ENCODE data around the gene DGUOK.

DNA sequence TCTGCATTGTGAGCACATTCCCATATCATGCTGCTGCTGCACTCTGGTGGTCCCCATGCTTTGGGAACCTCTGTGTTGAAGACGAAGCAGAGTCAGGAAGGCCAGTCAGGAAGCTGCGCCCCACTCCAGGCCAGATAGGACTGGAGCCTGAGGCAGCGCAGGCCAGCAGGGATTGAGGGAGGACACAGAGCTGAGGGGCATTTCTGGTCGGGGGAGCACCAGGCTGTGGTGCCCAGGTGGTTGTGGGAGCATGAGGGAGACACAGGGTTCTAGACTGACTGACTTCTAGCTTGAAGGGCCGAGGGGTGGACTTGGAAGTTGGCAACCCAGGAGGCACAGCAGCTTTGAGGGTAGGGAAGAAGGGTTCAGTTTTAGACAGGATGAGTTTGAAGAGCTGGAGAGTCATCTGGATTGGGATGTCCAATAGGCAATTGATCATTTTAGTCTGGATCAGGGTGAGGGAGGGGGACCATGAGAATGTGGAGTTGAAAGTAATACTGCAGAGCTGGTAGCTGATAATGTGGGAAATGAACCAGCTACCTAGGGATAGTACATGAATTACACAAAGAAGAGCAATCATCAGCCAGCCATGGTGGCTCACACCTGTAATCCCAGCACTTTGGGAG, 35.3 kb upstream of the DGUOK start:
- no peak for TF ChIP-seq CTCF (IDR thresholded peaks at IDR 0.05)
- TF ChIP-seq POLR2A (IDR thresholded peaks at IDR 0.05): no peak
- TF ChIP-seq POLR2AphosphoS5 (IDR thresholded peaks at IDR 0.05): no peak
- no peak for TF ChIP-seq EP300 (IDR thresholded peaks at IDR 0.05)
